Measurements from ENCODE around the gene KCNMA1. TPM values are rescaled to one million over a fixed set of nuclear protein-coding genes. Genes with fewer than 3 reads are reported as not detected.

Gene KCNMA1
- total RNA-seq, 4 donors from 2014 or later: 10.1 to 32.6 (median 20.1) TPM

DNA sequence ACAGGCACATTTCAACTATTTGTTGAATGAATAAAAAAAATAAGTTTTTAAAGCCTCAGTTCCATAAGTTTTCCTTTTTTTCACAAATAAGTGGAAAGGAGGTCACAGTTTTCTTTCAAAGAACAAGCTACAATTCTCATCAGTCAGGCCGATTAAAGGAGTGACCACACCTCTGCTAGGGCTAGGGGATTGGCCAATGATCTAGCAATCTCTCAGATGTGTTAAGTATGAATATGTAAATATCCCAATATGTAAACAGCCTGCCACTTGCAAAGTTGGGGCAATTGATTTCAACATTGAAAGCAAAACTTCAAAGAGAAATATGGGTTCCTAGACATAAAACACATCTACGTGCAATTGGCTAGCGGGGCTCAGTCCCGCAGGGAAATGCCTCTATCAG, 614.9 kb downstream of the KCNMA1 start:
- DNase-seq (ENCODE audit: low spot score): no peak
- no peak for ATAC-seq (ENCODE audit: low FRiP score)
- TF ChIP-seq, protein P1, sequence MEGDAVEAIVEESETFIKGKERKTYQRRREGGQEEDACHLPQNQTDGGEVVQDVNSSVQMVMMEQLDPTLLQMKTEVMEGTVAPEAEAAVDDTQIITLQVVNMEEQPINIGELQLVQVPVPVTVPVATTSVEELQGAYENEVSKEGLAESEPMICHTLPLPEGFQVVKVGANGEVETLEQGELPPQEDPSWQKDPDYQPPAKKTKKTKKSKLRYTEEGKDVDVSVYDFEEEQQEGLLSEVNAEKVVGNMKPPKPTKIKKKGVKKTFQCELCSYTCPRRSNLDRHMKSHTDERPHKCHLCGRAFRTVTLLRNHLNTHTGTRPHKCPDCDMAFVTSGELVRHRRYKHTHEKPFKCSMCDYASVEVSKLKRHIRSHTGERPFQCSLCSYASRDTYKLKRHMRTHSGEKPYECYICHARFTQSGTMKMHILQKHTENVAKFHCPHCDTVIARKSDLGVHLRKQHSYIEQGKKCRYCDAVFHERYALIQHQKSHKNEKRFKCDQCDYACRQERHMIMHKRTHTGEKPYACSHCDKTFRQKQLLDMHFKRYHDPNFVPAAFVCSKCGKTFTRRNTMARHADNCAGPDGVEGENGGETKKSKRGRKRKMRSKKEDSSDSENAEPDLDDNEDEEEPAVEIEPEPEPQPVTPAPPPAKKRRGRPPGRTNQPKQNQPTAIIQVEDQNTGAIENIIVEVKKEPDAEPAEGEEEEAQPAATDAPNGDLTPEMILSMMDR (IDR thresholded peaks at IDR 0.05): no peak

DNA sequence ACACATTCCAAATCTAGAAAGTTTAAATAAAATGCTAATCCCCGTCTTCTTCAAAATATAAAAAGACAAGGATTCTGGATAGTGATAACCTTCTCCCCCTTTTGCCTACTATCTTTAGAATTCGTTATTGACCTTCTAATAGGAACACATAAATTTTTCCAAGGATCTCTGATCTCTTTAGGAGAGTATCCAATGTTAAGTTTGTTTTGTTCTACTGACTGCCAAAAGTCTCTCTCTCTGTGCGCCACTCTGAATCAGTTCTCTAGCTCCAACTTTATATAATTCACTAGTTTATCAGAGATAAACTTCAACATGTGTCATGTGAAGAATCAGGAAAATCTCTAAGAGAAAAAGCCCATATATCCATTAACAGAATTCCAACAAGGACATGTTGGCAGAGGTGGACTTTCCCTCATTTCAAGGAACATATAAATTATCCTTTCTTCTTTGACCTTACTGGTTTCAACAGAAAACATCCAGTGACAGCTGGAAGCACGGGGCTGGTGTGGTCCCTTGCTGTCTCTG, 615.6 kb downstream of the KCNMA1 start:
- ATAC-seq (ENCODE audit: low FRiP score) (no peak), DNase-seq (ENCODE audit: low spot score) (no peak)
- TF ChIP-seq, protein P1 (IDR thresholded peaks at IDR 0.05): no peak

DNA sequence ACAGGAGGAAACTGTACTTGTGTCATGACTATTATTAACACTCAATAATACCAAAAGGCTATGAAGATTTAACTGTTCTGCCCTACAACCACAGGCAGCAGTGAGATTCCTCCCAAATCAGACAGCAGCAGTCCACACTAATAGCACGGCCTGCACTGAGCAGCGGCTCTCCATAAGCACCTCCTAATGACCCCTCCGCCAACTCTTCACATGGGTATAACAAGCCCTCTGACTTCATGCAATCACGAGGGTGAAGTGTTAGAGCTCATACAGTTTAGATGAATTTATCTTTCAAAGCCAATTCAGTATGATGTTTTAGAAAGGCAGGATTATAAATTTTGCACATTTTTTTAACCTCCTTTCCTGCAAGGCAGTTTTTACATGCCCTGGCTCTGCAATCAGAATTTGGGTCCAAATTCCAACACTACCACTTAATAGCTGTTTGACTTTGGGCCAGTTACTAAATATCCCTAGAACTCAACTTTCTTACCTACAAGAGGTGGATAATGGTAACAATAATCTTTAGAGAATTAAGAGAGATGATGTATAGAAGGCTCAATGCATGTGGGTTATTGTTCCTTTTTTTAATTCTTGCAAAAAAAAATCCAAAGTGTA, 617.1 kb downstream of the KCNMA1 start:
- TF ChIP-seq, protein P1 (IDR thresholded peaks at IDR 0.05): no peak
- ATAC-seq (ENCODE audit: low FRiP score): no peak
- no peak for DNase-seq (ENCODE audit: low spot score)

DNA sequence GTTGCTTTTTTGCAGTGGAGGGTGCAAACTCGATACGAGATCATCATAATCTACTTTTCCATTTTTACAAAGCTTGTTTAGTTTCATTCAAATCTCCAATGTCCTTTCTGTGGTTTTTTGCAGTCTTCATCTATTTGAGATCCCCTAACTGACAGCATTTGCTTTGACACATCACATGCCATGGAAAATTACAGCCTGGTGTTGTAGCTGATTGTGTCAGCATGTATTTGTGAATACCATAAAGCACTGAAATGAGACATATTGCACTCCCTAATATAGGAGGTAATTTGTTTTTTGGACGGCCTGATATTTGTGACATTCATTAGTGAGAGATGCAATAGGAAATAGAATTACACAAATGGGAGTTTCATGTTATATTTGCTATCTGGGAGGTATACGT, 620.8 kb downstream of the KCNMA1 start:
- TF ChIP-seq, protein P1 (IDR thresholded peaks at IDR 0.05): no peak
- DNase-seq (ENCODE audit: low spot score) (no peak), ATAC-seq (ENCODE audit: low FRiP score) (no peak)

DNA sequence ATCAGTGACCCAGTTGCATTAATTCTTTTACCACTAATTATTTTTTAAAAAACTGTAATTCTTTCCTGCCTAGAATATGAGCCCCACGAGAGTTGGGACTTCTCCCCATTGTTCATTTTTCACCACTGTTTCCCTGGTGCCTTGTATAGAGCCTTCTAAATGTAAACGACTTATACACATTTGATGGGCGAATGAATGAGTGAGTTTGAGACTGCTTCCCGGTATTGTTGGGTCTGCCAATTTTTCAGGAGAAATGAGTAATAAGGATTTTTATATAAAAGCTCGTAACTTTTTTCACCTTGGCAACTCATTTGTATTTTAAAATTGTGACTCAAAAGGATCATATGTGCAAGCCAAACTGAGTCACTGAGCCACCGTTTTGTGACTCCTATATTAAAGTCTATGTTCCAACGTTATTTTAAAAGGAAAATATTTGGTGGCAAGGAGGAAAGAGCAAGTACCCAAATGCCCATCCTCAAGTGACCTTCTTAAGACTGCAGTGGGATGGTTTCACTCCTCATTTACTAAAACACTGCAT, 621.3 kb downstream of the KCNMA1 start:
- no peak for ATAC-seq (ENCODE audit: low FRiP score)
- DNase-seq (ENCODE audit: low spot score): no peak
- TF ChIP-seq, protein P1 (IDR thresholded peaks at IDR 0.05): no peak

DNA sequence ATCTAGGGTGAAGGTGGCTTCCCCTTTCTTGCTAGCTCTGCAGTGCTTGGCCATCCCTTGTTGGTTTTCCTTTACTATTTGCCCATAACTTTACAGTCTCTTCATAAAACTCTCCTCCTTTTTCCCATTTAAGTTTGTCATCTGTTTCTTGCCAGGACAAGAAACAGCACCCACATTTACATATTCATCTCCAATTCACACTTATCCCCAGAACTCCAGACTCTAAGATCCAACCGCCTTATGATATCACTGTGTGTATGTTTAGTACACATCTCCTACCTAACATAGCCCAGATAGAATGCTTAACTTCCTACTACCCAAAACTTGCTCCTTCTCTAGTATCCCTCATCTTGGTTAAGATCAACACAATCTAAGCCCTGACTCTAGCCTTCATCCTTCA, 622.2 kb downstream of the KCNMA1 start:
- ATAC-seq (ENCODE audit: low FRiP score) (no peak), DNase-seq (ENCODE audit: low spot score) (no peak)
- TF ChIP-seq, protein P1 (IDR thresholded peaks at IDR 0.05): no peak
